Neural cell (in vitro differentiated cells): ENCODE results near the gene PPP2R3A. TPM values are rescaled to one million over a fixed set of nuclear protein-coding genes. Genes with fewer than 3 reads are reported as not detected.

Source experiments
- H2AFZ ChIP-seq: fragments of 200-600, 300-800 bp; sonication (generic), shearing (Covaris generic); 2 replicates; pipeline ENCODE4 v1.6.0; 2014; ENCODE audit warnings: low read depth, mild to moderate bottlenecking, antibody characterized with exemption, low read length, moderate library complexity
- H3F3A ChIP-seq: fragments of 200-600 bp; shearing (Covaris generic); 2 replicates; pipeline ENCODE4 v1.6.1; 2016; ENCODE audit warnings: mild to moderate bottlenecking, moderate library complexity, mixed read lengths, antibody characterized with exemption, low read length; ENCODE audit not compliant: insufficient read depth, poor library complexity, severe bottlenecking
- H3K27ac ChIP-seq: fragments of 200-600, 300-800 bp; sonication (generic), shearing (Covaris generic); 2 replicates; pipeline ENCODE4 v1.5.1; 2014; ENCODE audit warnings: mild to moderate bottlenecking, low read length, moderate library complexity
- H3K27me3 ChIP-seq: fragments of 300-800, 200-600 bp; sonication (generic), shearing (Covaris generic); 2 replicates; pipeline ENCODE4 v1.6.0; 2014; ENCODE audit warnings: mild to moderate bottlenecking, low read depth, low read length, moderate library complexity; ENCODE audit not compliant: insufficient read depth
- H3K36me3 ChIP-seq: fragments of 300-800, 200-600 bp; sonication (generic), shearing (Covaris generic); 2 replicates; pipeline ENCODE4 v1.5.1; 2014; ENCODE audit warnings: mild to moderate bottlenecking, antibody characterized with exemption, low read length, moderate library complexity; ENCODE audit not compliant: insufficient read depth
- H3K4me2 ChIP-seq: fragments of 300-800, 200-600 bp; sonication (generic), shearing (Covaris generic); 2 replicates; pipeline ENCODE4 v1.6.0; 2014; ENCODE audit warnings: mild to moderate bottlenecking, low read length
- H3K4me3 ChIP-seq: fragments of 300-800, 200-600 bp; sonication (generic), shearing (Covaris generic); 2 replicates; pipeline ENCODE4 v1.5.1; 2014; ENCODE audit warnings: mild to moderate bottlenecking, low read length, moderate library complexity
- H3K79me2 ChIP-seq: fragments of 200-600 bp; shearing (Covaris generic); replicated peaks from 2 replicates; pipeline ENCODE4 v1.6.0; 2014; ENCODE audit warnings: mild to moderate bottlenecking, low read length, moderate library complexity; ENCODE audit not compliant: insufficient read depth
- H3K9ac ChIP-seq: fragments of 300-800, 200-600 bp; sonication (generic), shearing (Covaris generic); 2 replicates; pipeline ENCODE4 v1.6.1; 2016; ENCODE audit warnings: mild to moderate bottlenecking, low read length, mixed read lengths
- H3K9me2 ChIP-seq: fragments of 200-600 bp; shearing (Covaris generic); 2 replicates; pipeline ENCODE4 v1.6.1; 2016; ENCODE audit warnings: mild to moderate bottlenecking, low read length, mixed read lengths; ENCODE audit not compliant: insufficient read depth
- H3K9me3 ChIP-seq: fragments of 200-600, 300-800 bp; sonication (generic), shearing (Covaris generic); 2 replicates; pipeline ENCODE4 v1.6.1; 2016; ENCODE audit warnings: mild to moderate bottlenecking, mixed run types, low read length, moderate library complexity, mixed read lengths
- H4K20me1 ChIP-seq: fragments of 200-600 bp; shearing (Covaris generic); 2 replicates; pipeline ENCODE4 v1.6.1; 2016; ENCODE audit warnings: mild to moderate bottlenecking, mixed run types; ENCODE audit not compliant: insufficient read depth
- CTCF ChIP-seq: fragments of 450-650 bp; IDR thresholded peaks from 2 replicates; pipeline ENCODE4 v1.5.1; 2014; ENCODE audit warnings: antibody characterized with exemption, mild to moderate bottlenecking, moderate library complexity; ENCODE audit not compliant: poor library complexity, severe bottlenecking
- EP300 ChIP-seq: fragments of 450-650 bp; conservative IDR thresholded peaks from 2 replicates; pipeline ENCODE4 v1.6.1; 2014; ENCODE audit warnings: antibody characterized with exemption, mild to moderate bottlenecking, moderate library complexity; ENCODE audit not compliant: poor library complexity, severe bottlenecking
- EZH2 ChIP-seq: fragments of 200-600, 300-800 bp; shearing (Covaris generic), sonication (generic); IDR thresholded peaks from 2 replicates; pipeline ENCODE4 v1.6.1; 2014; ENCODE audit warnings: antibody characterized with exemption, low read length, borderline replicate concordance, mild to moderate bottlenecking; ENCODE audit not compliant: insufficient read depth, poor library complexity, severe bottlenecking
- MXI1 ChIP-seq: fragments of 450-650 bp; conservative IDR thresholded peaks from 2 replicates; pipeline ENCODE4 v1.6.1; 2014; ENCODE audit warnings: antibody characterized with exemption, mild to moderate bottlenecking; ENCODE audit not compliant: poor library complexity, severe bottlenecking
- POLR2AphosphoS5 ChIP-seq: IDR thresholded peaks from 2 replicates; pipeline ENCODE4 v1.6.1; 2012
- RAD21 ChIP-seq: fragments of 450-650 bp; conservative IDR thresholded peaks from 2 replicates; pipeline ENCODE4 v1.6.1; 2014; ENCODE audit warnings: antibody characterized with exemption, mild to moderate bottlenecking, moderate library complexity
- REST ChIP-seq: IDR thresholded peaks from 2 replicates; pipeline ENCODE4 v1.6.1; 2012; ENCODE audit warnings: borderline replicate concordance
- SMC3 ChIP-seq: fragments of 450-650 bp; conservative IDR thresholded peaks from 2 replicates; pipeline ENCODE4 v1.6.1; 2014; ENCODE audit warnings: antibody characterized with exemption, mild to moderate bottlenecking, moderate library complexity; ENCODE audit not compliant: poor library complexity
- TAF1 ChIP-seq: IDR thresholded peaks from 2 replicates; pipeline ENCODE4 v1.6.1; 2012; ENCODE audit warnings: low read depth
- polyA plus RNA-seq: library from polyadenylated mRNA; depleted of rRNA; stranded (reverse); fragments of >200 nt; gene quantifications from 2 replicates; pipeline ENCODE4 v1.2.3, GENCODE V29; 2014

The PPP2R3A gene
- polyA plus RNA-seq, 1 donor from 2014 or later = 17.9 TPM

- Histone ChIP-seq H3K27me3 (no peaks in the 10 kb centered on the region), H3K4me3 (no peak overlapping the region), H3K9ac (no peak overlapping the region), H3K27ac (no peak overlapping the region), H3K36me3 (peaks cover 20% of the 10 kb centered on the region), H3K9me3 (no peaks in the 10 kb centered on the region), H3K9me2 (no peaks in the 10 kb centered on the region), H3F3A (no peaks in the 10 kb centered on the region), H3K4me2 (no peak overlapping the region), H3K79me2 (no peaks in the 10 kb centered on the region), H2AFZ (no peak overlapping the region), H4K20me1 (no peaks in the 10 kb centered on the region)
- TF ChIP-seq REST (no peak), TAF1 (no peak), SMC3 (no peak), POLR2AphosphoS5 (no peak), MXI1 (no peak), RAD21 (no peak), EZH2 (no peak), CTCF (no peak), EP300 (no peak)
These were observed 140.6 kb downstream of the PPP2R3A start for GRCh38 chr3:136106101-136106500.

GRCh38 chr3:136109499-136109898 lies 144.0 kb downstream of the PPP2R3A start:
- Histone ChIP-seq H3K4me3 (no peak overlapping the region), H3F3A (no peaks in the 10 kb centered on the region), H3K9me3 (no peaks in the 10 kb centered on the region), H4K20me1 (no peaks in the 10 kb centered on the region), H3K4me2 (no peak overlapping the region), H3K9ac (no peak overlapping the region), H3K79me2 (no peaks in the 10 kb centered on the region), H3K27ac (no peak overlapping the region), H3K36me3 (peaks cover 36% of the 10 kb centered on the region), H3K27me3 (no peaks in the 10 kb centered on the region), H2AFZ (no peak overlapping the region), H3K9me2 (no peaks in the 10 kb centered on the region)
- TF ChIP-seq EP300 (no peak), MXI1 (no peak), EZH2 (no peak), SMC3 (no peak), REST (no peak)
